ENCODE data around the gene BPIFB3. TPM values are rescaled to one million over a fixed set of nuclear protein-coding genes. Genes with fewer than 3 reads are reported as not detected.

BPIFB3 gene
- total RNA-seq, 1 experiment from 2014 or later: not detected

DNA sequence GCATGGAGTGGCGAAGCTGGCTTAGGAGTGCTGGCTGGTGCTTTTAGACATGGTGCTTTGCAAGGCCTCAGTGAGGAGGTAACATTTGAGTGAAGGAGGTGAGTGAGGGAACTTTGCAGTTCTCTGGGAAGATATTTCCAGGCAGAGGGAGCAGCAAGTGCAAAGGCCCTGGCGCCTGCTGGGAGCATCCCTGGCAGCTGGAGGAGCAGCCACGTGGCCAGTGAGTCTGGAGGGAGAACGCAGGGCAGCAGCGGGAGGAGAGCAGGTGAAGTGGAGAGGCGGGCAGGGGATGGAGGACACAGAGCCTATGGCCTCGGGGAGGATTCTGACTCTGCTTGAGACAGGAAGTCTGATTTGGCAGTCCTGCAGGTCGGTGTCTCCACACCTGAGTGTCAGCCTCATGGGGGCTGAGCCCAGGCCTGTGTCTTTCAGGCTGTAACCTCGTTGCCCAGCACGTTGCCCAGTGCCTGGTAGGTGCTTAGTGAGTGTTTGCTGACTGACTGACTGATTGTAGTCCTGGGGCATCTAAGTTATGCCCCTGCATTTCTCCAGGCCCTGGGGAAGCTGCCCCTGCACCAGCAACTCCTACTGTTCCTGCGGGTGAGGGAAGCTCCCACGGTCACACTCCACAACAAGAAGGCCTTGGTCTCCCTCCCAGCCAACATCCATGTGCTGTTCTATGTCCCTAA, 14.7 kb downstream of the BPIFB3 start:
- no peaks in the 10 kb centered on the region for H3K4me1 ChIP-seq (replicated peaks)
- H3K27ac ChIP-seq: no peak overlapping the region
- no peaks in the 10 kb centered on the region for H3K36me3 ChIP-seq
- H3K4me3 ChIP-seq: no peak overlapping the region
- no peaks in the 10 kb centered on the region for H3K9me3 ChIP-seq (replicated peaks)
- DNase-seq (ENCODE audit: low read depth in 1 of 2, low spot score in 2 of 2): no peak
- 0 out of 2 replicates have a peak, but pooled peaks cover 3% of the 10 kb centered on the region for H3K27me3 ChIP-seq (replicated peaks)

DNA sequence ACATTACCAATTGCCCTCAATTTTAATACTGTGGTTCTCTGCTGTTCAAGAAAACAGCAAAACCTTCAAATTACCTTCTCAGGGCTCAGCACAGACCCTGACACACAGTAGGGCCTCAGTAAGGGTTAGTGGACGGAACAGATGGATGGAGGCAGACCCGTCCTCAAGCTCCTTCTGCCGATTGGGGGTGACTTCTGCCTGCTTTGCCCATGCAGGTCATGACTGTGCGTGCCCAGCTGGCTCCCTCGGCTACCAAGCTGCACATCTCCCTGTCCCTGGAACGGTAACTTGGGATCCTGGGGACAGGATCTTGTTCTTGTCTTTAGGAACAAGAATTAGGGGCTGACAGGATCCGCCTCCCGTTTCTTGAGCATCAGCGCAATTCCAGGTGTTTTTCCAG, 16.0 kb downstream of the BPIFB3 start:
- no peaks in the 10 kb centered on the region for H3K9me3 ChIP-seq (replicated peaks)
- H3K36me3 ChIP-seq: no peaks in the 10 kb centered on the region
- no peak overlapping the region for H3K4me3 ChIP-seq
- H3K4me1 ChIP-seq (replicated peaks): no peaks in the 10 kb centered on the region
- no peak overlapping the region for H3K27ac ChIP-seq
- DNase-seq (ENCODE audit: low read depth in 1 of 2, low spot score in 2 of 2): no peak
- H3K27me3 ChIP-seq (replicated peaks): 0 out of 2 replicates have a peak, but pooled peaks cover 3% of the 10 kb centered on the region

DNA sequence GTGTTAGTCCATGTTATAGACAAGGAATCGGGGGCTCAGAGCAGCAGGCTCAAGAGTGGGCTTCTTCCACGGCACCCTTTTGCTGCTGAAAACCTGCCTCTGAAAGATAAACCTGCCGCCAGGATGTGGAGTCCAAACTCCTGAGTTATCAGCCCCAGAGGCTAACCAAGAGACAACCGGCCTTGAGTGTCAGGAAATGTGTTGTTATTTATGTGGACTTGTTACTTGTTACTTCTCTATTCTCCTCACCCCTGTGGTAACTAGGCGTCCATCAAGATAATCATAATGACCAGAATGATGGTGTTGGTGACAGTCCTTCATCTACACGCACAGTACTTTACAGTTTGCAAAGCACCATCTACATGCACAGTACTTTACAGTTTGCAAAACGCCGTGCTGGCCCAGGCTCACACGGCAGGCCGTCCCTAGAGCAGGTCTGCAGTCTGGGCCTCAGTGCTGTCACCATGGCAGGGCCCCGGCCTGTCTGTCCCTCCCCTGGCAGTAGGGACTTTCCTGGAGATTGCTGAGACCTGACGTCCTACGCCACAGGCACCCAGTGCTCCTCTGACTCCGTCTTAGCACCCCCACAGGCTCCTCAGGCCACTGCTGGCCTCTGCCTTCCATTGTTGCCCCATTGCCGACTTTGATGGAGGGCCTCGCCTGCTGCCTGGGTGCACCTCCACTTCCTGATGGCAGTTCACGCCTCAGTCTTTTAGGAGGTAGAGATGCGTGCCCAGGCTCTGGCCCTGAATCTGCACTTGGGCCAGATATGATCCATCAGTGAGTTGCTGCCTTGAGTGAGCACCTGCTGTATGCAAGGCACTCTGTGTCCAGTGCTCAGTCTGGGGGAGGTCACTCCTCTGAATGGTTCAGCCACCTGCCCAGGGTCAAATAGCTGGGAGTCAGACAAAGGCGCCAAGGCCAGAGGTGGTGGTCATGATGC, 16.7 kb downstream of the BPIFB3 start:
- Histone ChIP-seq H3K27ac (no peak overlapping the region), H3K4me1 (replicated peaks) (no peaks in the 10 kb centered on the region), H3K36me3 (no peaks in the 10 kb centered on the region), H3K9me3 (replicated peaks) (no peaks in the 10 kb centered on the region), H3K27me3 (replicated peaks) (no peaks in the 10 kb centered on the region), H3K4me3 (no peak overlapping the region)
- no peak for DNase-seq (ENCODE audit: low read depth in 1 of 2, low spot score in 2 of 2)

DNA sequence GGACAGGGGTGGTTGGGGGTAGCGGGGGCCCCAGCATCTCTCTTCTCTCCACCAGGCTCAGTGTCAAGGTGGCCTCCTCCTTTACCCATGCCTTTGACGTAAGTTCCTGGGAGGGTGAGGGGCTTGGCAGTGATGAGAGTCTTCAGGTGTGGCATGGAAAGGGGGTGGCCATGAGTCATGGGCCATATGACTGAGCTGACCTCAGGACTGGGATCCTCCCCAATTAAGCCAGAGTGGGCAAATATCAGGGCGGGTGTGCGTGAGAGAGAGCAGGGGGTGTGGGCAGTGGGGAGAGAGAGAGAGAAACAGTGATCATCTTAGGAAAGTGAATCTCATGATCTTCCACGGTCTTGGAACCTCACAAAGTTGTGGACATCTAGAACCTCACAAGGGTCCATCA, 17.5 kb downstream of the BPIFB3 start:
- Histone ChIP-seq H3K4me1 (replicated peaks) (no peaks in the 10 kb centered on the region), H3K36me3 (no peaks in the 10 kb centered on the region), H3K27me3 (replicated peaks) (no peaks in the 10 kb centered on the region), H3K4me3 (no peak overlapping the region), H3K27ac (no peak overlapping the region), H3K9me3 (replicated peaks) (no peaks in the 10 kb centered on the region)
- no peak for DNase-seq (ENCODE audit: low read depth in 1 of 2, low spot score in 2 of 2)

DNA sequence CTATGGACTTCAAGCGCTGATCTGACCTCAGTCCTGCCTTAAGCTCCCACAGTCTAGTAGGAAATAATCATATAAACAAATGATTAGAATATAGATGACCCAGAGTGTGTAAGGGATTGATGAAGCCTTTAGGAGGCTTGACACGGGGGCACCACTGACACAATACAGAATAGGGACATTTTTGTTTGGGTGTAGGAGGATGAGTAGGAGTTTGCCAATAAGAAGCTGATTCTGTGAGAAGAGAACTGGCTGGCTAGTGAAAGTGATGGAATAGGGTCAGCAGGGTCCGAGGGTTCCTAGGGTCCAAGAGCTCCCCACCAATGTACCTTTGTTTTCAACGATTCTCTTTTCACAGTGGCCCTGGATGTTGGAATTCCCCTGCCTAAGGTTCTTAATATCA, 18.7 kb downstream of the BPIFB3 start:
- Histone ChIP-seq H3K36me3 (no peaks in the 10 kb centered on the region), H3K4me3 (no peak overlapping the region), H3K4me1 (replicated peaks) (no peaks in the 10 kb centered on the region), H3K9me3 (replicated peaks) (no peaks in the 10 kb centered on the region), H3K27me3 (replicated peaks) (no peaks in the 10 kb centered on the region), H3K27ac (no peak overlapping the region)
- no peak for DNase-seq (ENCODE audit: low read depth in 1 of 2, low spot score in 2 of 2)

DNA sequence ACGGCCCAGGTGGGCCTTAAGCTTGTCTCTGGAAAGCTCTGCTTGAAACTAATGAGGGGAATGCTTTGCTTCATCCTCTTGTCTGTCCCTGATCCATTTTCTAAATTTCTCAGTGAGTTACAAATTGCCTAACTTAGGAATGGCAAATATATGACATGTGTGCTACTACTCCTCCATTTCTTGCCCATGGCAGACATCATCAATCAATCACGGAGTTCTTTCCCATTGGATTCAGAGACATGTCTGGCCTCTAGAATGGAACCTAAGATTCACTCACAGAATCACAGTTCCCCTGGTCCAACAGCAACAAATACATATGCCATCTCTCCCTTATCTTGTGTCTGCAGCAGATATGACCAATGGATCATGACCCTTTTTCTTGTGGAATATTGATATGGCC, 19.1 kb downstream of the BPIFB3 start:
- Histone ChIP-seq H3K9me3 (replicated peaks) (no peaks in the 10 kb centered on the region), H3K4me1 (replicated peaks) (no peaks in the 10 kb centered on the region), H3K27me3 (replicated peaks) (no peaks in the 10 kb centered on the region), H3K36me3 (no peaks in the 10 kb centered on the region), H3K4me3 (no peak overlapping the region), H3K27ac (no peak overlapping the region)
- no peak for DNase-seq (ENCODE audit: low read depth in 1 of 2, low spot score in 2 of 2)

DNA sequence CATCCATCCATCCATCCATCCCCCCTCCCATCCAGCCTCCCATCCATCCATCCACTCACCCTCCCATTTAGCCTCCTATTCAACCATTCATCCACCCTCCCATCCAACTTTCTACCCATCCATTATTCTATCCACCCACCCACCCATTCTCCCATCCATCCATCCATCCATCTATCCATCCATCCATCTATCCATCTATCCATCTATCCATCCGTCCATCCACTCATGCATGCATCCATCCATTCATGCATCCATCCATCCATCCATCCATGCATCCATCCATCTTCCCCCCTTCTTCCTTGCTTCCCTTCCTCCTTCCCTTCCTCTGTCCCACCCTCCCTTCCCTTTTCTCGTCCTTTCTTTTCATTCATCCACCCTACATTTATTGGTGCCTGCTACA, 21.0 kb downstream of the BPIFB3 start:
- no peak overlapping the region for H3K4me3 ChIP-seq
- no peaks in the 10 kb centered on the region for H3K36me3 ChIP-seq
- no peak overlapping the region for H3K27ac ChIP-seq
- DNase-seq (ENCODE audit: low read depth in 1 of 2, low spot score in 2 of 2): no peak
- H3K27me3 ChIP-seq (replicated peaks): no peaks in the 10 kb centered on the region
- H3K4me1 ChIP-seq (replicated peaks): no peaks in the 10 kb centered on the region
- H3K9me3 ChIP-seq (replicated peaks): no peaks in the 10 kb centered on the region

DNA sequence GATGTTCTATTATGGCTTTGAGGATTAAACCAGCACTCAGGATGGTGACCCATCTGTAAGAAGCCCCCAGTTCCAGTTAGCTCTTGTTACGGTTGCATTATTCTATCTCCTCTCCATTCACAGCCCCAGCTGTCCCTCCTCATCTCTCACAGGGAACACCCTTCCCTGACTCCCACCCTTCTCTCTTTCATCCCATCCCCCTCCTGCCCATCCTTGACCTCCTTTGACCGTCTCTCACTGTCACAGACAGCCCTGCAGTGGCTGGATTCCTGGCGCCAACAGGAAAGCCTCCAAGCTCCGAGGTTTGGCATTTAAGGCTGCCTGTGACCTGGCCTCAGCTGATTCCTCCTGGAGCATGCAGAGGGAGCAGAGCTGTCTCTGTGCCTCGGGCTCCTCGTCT, 21.6 kb downstream of the BPIFB3 start:
- Histone ChIP-seq H3K36me3 (no peaks in the 10 kb centered on the region), H3K4me1 (replicated peaks) (no peaks in the 10 kb centered on the region), H3K4me3 (no peak overlapping the region), H3K9me3 (replicated peaks) (no peaks in the 10 kb centered on the region), H3K27me3 (replicated peaks) (no peaks in the 10 kb centered on the region), H3K27ac (no peak overlapping the region)
- no peak for DNase-seq (ENCODE audit: low read depth in 1 of 2, low spot score in 2 of 2)

DNA sequence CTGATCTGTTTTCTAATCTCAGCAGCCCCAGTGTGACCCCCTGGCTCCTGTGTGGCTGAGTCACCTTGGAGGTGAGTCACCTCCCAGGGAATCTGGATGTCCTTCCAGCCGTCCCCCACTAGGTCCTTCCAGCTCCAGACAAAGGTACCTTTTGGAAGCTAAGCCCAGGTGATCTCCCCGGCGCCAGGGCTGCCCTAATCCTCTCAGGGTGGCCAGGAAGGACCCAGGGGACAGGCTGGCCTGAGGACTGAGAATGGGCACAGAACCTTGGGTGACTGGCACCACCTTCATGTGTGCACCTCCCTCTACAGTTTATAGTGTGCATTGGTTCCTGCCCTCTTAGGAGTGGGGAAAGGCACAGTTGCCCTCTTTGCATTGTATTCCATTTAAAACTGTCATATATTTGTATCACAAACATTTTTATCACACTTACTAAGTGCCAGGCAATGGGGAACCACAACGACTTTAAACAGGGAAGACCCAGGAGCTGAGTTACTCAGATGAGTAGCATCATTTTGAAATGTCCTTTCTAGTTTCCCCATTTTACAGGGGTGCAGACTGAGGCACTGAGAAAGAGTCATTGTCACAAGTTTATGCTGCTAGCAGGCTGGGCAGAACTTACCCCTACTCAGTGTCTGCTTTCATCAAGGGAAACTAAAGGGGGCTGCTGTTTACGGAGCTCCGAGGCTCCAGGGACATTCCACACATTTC, 23.1 kb downstream of the BPIFB3 start:
- no peak overlapping the region for H3K4me3 ChIP-seq
- no peaks in the 10 kb centered on the region for H3K27me3 ChIP-seq (replicated peaks)
- H3K36me3 ChIP-seq: no peaks in the 10 kb centered on the region
- H3K27ac ChIP-seq: no peak overlapping the region
- no peaks in the 10 kb centered on the region for H3K4me1 ChIP-seq (replicated peaks)
- no peaks in the 10 kb centered on the region for H3K9me3 ChIP-seq (replicated peaks)
- DNase-seq (ENCODE audit: low read depth in 1 of 2, low spot score in 2 of 2): no peak

DNA sequence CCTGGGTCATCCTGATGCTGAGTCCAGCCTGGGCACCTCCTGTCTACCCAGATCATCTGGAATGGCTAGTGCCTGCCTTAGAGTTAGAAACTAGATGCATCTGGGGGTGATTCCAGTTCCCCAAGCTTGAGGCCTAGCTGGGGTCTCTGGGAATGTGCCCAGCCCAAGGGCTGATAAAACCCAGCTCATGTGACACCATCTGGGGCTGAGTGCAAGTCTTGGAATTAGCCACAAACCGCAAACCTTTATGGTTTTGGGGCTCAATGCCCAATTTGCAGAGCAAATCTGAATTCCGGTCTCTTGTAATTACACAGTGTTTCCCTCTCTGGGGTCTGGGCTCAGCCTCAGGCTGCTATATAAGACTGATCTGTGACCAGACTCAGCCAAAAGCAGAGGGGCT, 25.6 kb downstream of the BPIFB3 start, which contains the start of gene BPIFB4:
TSS of gene BPIFB4 (plus strand) at position 385 of the 400 bp plus-strand sequence. CDS start 1,884 bp downstream, outside the sequence.
- Histone ChIP-seq H3K9me3 (replicated peaks) (no peaks in the 10 kb centered on the region), H3K27ac (no peak within 1 kb of the TSS), H3K36me3 (no peaks in the 10 kb centered on the region), H3K4me3 (no peak within 1 kb of the TSS), H3K4me1 (replicated peaks) (no peaks in the 10 kb centered on the region), H3K27me3 (replicated peaks) (no peaks in the 10 kb centered on the region)
- no peak for DNase-seq (ENCODE audit: low read depth in 1 of 2, low spot score in 2 of 2)

DNA sequence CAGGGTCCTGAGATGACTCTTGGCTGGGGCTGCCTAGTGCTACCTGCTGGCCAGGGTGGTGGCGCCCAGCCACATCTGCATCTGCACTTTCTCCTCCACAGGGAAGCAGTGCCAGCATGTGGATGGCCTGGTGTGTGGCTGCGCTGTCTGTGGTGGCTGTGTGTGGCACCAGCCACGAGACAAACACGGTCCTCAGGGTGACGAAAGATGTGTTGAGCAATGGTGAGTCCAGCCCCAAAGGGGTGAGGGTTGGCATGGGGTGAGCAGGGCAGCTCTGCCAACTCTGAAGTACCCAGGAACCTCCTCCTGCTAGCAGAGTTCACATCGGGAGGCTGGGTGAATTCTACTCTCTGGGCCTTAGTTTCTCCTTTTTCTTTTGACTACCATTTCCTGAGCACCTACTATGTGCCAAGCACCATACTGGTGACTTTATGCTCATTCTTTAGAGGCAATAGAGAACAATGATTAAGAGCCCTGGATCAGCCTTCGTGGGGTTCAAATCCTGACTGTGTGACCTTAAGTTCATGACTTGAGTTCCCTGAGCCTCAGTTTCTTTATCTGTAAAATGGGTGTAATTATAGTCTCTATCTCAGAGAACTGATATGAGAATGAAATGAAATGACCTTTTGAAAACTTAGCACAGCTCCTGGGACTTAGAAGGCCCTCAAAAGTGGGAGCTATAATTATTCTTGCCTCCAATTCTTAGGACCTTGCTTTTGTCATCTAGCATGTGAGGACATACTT, 27.9 kb downstream of the BPIFB3 start:
- no peak overlapping the region for H3K4me3 ChIP-seq
- no peaks in the 10 kb centered on the region for H3K9me3 ChIP-seq (replicated peaks)
- no peak overlapping the region for H3K27ac ChIP-seq
- H3K27me3 ChIP-seq (replicated peaks): no peaks in the 10 kb centered on the region
- H3K36me3 ChIP-seq: no peaks in the 10 kb centered on the region
- no peaks in the 10 kb centered on the region for H3K4me1 ChIP-seq (replicated peaks)
- DNase-seq (ENCODE audit: low read depth in 1 of 2, low spot score in 2 of 2): no peak

DNA sequence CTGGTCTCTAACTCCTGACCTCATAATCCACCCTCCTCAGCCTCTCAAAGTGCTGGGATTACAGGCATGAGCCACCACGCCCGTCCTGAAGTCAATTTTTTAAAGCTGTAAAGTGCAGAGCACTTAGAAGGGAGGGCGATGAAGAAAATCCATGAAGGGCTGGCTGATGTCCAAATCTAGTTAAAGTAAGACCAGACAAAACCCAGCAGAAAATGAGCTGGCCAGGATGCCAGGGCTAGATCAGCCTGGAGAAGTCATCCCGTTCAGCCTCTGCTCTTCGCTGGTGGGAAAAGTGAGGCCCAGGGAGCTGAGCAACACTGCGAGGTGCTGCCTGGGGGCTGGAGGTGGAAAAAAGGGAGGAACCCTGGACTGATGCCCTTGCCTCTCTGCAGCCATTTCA, 28.8 kb downstream of the BPIFB3 start:
- Histone ChIP-seq H3K36me3 (no peaks in the 10 kb centered on the region), H3K27me3 (replicated peaks) (no peaks in the 10 kb centered on the region), H3K4me1 (replicated peaks) (no peaks in the 10 kb centered on the region), H3K27ac (no peak overlapping the region), H3K9me3 (replicated peaks) (no peaks in the 10 kb centered on the region), H3K4me3 (no peak overlapping the region)
- DNase-seq (ENCODE audit: low read depth in 1 of 2, low spot score in 2 of 2): no peak

DNA sequence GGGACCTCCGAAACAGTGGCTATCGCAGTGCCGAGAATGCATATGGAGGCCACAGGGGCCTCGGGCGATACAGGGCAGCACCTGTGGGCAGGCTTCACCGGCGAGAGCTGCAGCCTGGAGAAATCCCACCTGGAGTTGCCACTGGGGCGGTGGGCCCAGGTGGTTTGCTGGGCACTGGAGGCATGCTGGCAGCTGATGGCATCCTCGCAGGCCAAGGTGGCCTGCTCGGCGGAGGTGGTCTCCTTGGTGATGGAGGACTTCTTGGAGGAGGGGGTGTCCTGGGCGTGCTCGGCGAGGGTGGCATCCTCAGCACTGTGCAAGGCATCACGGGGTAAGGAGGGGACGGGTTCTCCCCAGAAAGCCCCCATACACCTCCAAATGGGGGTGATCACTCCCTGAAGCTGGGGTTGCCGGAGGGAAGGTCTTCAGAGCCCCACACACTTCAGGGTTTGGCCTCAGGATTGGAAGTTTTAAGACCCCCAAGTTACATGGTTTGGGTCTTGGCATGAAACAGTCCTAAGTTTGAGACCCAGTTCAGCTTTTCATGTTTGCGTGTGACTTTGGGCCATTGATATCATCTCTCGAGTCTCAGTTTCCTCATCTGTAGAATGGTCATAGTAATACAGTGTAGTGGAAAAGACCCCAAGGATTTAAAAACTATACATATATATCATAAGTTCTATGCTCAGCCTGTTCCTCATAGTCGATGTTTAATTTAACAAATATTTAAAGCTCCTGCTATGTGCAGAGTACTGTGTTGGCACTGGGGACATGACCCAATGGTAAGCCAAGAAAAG, 30.0 kb downstream of the BPIFB3 start:
- no peaks in the 10 kb centered on the region for H3K27me3 ChIP-seq (replicated peaks)
- H3K9me3 ChIP-seq (replicated peaks): no peaks in the 10 kb centered on the region
- DNase-seq (ENCODE audit: low read depth in 1 of 2, low spot score in 2 of 2): no peak
- peaks cover 2% of the 10 kb centered on the region for H3K4me1 ChIP-seq (replicated peaks)
- H3K36me3 ChIP-seq: no peaks in the 10 kb centered on the region
- H3K4me3 ChIP-seq: no peak overlapping the region
- H3K27ac ChIP-seq: no peak overlapping the region

Measured in SJSA1 (cell line).